Liver (tissue), 9 donors: Measurements from ENCODE around the gene PLCD1. TPM values are rescaled to one million over a fixed set of nuclear protein-coding genes. Genes with fewer than 3 reads are reported as not detected.
"Not testable (repeated sequence)": the region's sequence is repeated elsewhere in the genome, so short reads cannot be mapped to it uniquely, and the experiment has no call there.

Experiments
- DNase-seq: peaks from one replicate; pipeline ENCODE4 v3.0.0-alpha.2; 2017; ENCODE audit warnings: low spot score
- H3K27ac ChIP-seq, 2 donors: one replicate each; pipeline ENCODE4 v1.7.0; 2013; ENCODE audit warnings: inconsistent platforms in 2 of 2, low read length in 2 of 2, control low read depth in 1 of 2, low read depth in 1 of 2, mild to moderate bottlenecking in 1 of 2
- H3K27me3 ChIP-seq, 4 donors: one replicate each; pipeline versions ENCODE4 v1.6.1 to v1.7.0; 2013; ENCODE audit warnings: low read length in 3 of 4, inconsistent platforms in 1 of 4, mild to moderate bottlenecking in 1 of 4, moderate library complexity in 1 of 4; ENCODE audit not compliant: control insufficient read depth in 4 of 4, insufficient read depth in 4 of 4
- H3K36me3 ChIP-seq, 4 donors: one replicate each; pipeline versions ENCODE4 v1.6.1 to v1.7.0; 2013; ENCODE audit warnings: low read length in 3 of 4, mild to moderate bottlenecking in 3 of 4, low read depth in 1 of 4, moderate library complexity in 1 of 4; ENCODE audit not compliant: control insufficient read depth in 4 of 4, insufficient read depth in 3 of 4
- H3K4me1 ChIP-seq, 4 donors: one replicate each; pipeline versions ENCODE4 v1.6.1 to v1.7.0; 2013; ENCODE audit warnings: low read length in 3 of 4, mild to moderate bottlenecking in 3 of 4, moderate library complexity in 1 of 4; ENCODE audit not compliant: control insufficient read depth in 4 of 4, insufficient read depth in 4 of 4
- H3K4me3 ChIP-seq, 3 donors: one replicate each; pipeline versions ENCODE4 v1.6.1 to v1.7.0; 2013; ENCODE audit warnings: low read length in 3 of 3, control low read depth in 1 of 3, low read depth in 1 of 3, mild to moderate bottlenecking in 1 of 3
- H3K9ac ChIP-seq, 2 donors: one replicate each; pipeline ENCODE4 v1.7.0; 2013; ENCODE audit warnings: low read length in 2 of 2, mild to moderate bottlenecking in 2 of 2, moderate library complexity in 2 of 2, control low read depth in 1 of 2, low read depth in 1 of 2
- H3K9me3 ChIP-seq, 4 donors: one replicate each; pipeline versions ENCODE4 v1.6.1 to v1.7.0; 2013; ENCODE audit warnings: low read length in 3 of 4; ENCODE audit not compliant: control insufficient read depth in 4 of 4
- EGR1 ChIP-seq, 2 donors: IDR thresholded peaks; 2 replicates each; pipeline ENCODE4 v1.6.1; 2016 to 2018; ENCODE audit warnings: antibody characterized with exemption in 2 of 2, low read depth in 2 of 2
- FOXA1 ChIP-seq: IDR thresholded peaks from 2 replicates; pipeline ENCODE4 v1.6.1; 2016; ENCODE audit warnings: antibody characterized with exemption
- FOXA2 ChIP-seq: IDR thresholded peaks from 2 replicates; pipeline ENCODE4 v1.6.1; 2016; ENCODE audit warnings: antibody characterized with exemption
- GABPA ChIP-seq, 2 donors: IDR thresholded peaks in 1 of 2; conservative IDR thresholded peaks in 1 of 2; 2 replicates each; pipeline ENCODE4 v1.6.1; 2016; ENCODE audit warnings: antibody characterized with exemption in 2 of 2, mild to moderate bottlenecking in 1 of 2, moderate library complexity in 1 of 2
- HNF4A ChIP-seq, 2 donors: conservative IDR thresholded peaks; 2 replicates each; pipeline ENCODE4 v1.6.1; 2016; ENCODE audit warnings: antibody characterized with exemption in 2 of 2, mild to moderate bottlenecking in 2 of 2
- HNF4G ChIP-seq: IDR thresholded peaks from 2 replicates; pipeline ENCODE4 v1.6.1; 2016; ENCODE audit warnings: antibody characterized with exemption
- JUND ChIP-seq, 2 donors: IDR thresholded peaks; 2 replicates each; pipeline ENCODE4 v1.6.1; 2016; ENCODE audit warnings: antibody characterized with exemption in 2 of 2
- MAX ChIP-seq: IDR thresholded peaks from 2 replicates; pipeline ENCODE4 v1.6.1; 2016; ENCODE audit warnings: antibody characterized with exemption
- NR2F2 ChIP-seq: IDR thresholded peaks from 2 replicates; pipeline ENCODE4 v1.6.1; 2016; ENCODE audit warnings: antibody characterized with exemption
- RAD21 ChIP-seq, 2 donors: IDR thresholded peaks; 2 replicates each; pipeline ENCODE4 v1.6.1; 2016; ENCODE audit warnings: antibody characterized with exemption in 2 of 2, mild to moderate bottlenecking in 2 of 2
- REST ChIP-seq: IDR thresholded peaks from 2 replicates; pipeline ENCODE4 v1.6.1; 2016; ENCODE audit warnings: antibody characterized with exemption, mild to moderate bottlenecking
- RXRA ChIP-seq, 2 donors: IDR thresholded peaks; 2 replicates each; pipeline ENCODE4 v1.6.1; 2017 to 2018; ENCODE audit warnings: antibody characterized with exemption in 2 of 2, mild to moderate bottlenecking in 1 of 2
- SP1 ChIP-seq: IDR thresholded peaks from 2 replicates; pipeline ENCODE4 v1.6.1; 2018; ENCODE audit warnings: antibody characterized with exemption, mild to moderate bottlenecking
- TAF1 ChIP-seq: conservative IDR thresholded peaks from 2 replicates; pipeline ENCODE4 v1.6.1; 2016; ENCODE audit warnings: antibody characterized with exemption, mild to moderate bottlenecking
- YY1 ChIP-seq: IDR thresholded peaks from 2 replicates; pipeline ENCODE4 v1.6.1; 2016; ENCODE audit warnings: antibody characterized with exemption, mild to moderate bottlenecking
- ZBTB33 ChIP-seq: IDR thresholded peaks from 2 replicates; pipeline ENCODE4 v1.6.1; 2016; ENCODE audit warnings: antibody characterized with exemption
- WGBS: extraction: QIAGEN DNeasy Blood & Tissue Kit; methylation state at CpG from one replicate; pipeline ENCODE4 v1.1.7; 2013; 5-methylcytosine and 5-hydroxymethylcytosine counted together
- polyA plus RNA-seq, 2 donors: library from polyadenylated mRNA; stranded (reverse) in 1 of 2; unstranded in 1 of 2; fragments of 200-250 nt in 1 of 2; fragments of >200 nt in 1 of 2; fragmentation: Nextera tagmentation in 1 of 2; extraction: Ambion mirVana in 1 of 2; gene quantifications; one replicate each; pipeline versions ENCODE4 v1.2.1 to v1.2.3, GENCODE V29; 2013 to 2015
- total RNA-seq, 2 donors: library from RNA; depleted of rRNA; stranded (reverse); fragments of >200 nt; gene quantifications; one replicate each; pipeline ENCODE4 v1.2.3, GENCODE V29; 2014
- TF ChIP-seq, protein P1 (sequence below): fragments of 150-350 bp; IDR thresholded peaks from 2 replicates; pipeline ENCODE4 v1.5.1; 2017; ENCODE audit warnings: improper control_type of control experiment, low read depth, low read length; ENCODE audit not compliant: missing input control
- TF ChIP-seq, protein P2 (sequence below): IDR thresholded peaks from 2 replicates; pipeline ENCODE4 v1.6.1; 2016; ENCODE audit warnings: antibody characterized with exemption
- donor health status: healthy.
- donor health status: healthy.
- donor health status: healthy.
- donor health status: healthy.
- donor health status: healthy.

Gene PLCD1
- total and polyA plus RNA-seq, 4 donors = 6.7 to 10.5 (median 9.1) TPM

- TF ChIP-seq YY1 = no peak
- TF ChIP-seq EGR1 (IDR thresholded peaks at IDR 0.05; ENCODE audit: low read depth in 2 of 2) = no peak
- TF ChIP-seq TAF1 = no peak
- H3K27ac ChIP-seq = no peak overlapping the region
- no peaks in the 10 kb centered on the region for H3K9me3 ChIP-seq
- WGBS = 91% methylated on average over 6 of the region's 6 CpGs
- H3K4me1 ChIP-seq = peaks cover 0 to 3% (median 2%) of the 10 kb centered on the region in 4 donors
- H3K36me3 ChIP-seq = no peaks in the 10 kb centered on the region
- no peak for DNase-seq
- no peaks in the 10 kb centered on the region for H3K27me3 ChIP-seq
- no peak overlapping the region for H3K9ac ChIP-seq
- H3K4me3 ChIP-seq = no peak overlapping the region
Observed at GRCh38 chr3:38067508-38068233, 38.2 kb upstream of the PLCD1 start.

- 96% methylated on average over 28 of the region's 32 CpGs for WGBS
- DNase-seq, H3K27ac ChIP-seq, H3K9me3 ChIP-seq, H3K9ac ChIP-seq, H3K27me3 ChIP-seq, H3K4me1 ChIP-seq, H3K36me3 ChIP-seq, H3K4me3 ChIP-seq: not testable (repeated sequence)
Observed at GRCh38 chr3:38064453-38064852, 35.0 kb upstream of the PLCD1 start.

- Histone ChIP-seq H3K9me3 (no peaks in the 10 kb centered on the region), H3K4me3 (no peak overlapping the region), H3K27ac (no peak overlapping the region), H3K9ac (no peak overlapping the region), H3K4me1 (peaks cover 0 to 6% (median 4%) of the 10 kb centered on the region in 4 donors), H3K27me3 (no peaks in the 10 kb centered on the region), H3K36me3 (no peaks in the 10 kb centered on the region)
- TF ChIP-seq, protein P1, sequence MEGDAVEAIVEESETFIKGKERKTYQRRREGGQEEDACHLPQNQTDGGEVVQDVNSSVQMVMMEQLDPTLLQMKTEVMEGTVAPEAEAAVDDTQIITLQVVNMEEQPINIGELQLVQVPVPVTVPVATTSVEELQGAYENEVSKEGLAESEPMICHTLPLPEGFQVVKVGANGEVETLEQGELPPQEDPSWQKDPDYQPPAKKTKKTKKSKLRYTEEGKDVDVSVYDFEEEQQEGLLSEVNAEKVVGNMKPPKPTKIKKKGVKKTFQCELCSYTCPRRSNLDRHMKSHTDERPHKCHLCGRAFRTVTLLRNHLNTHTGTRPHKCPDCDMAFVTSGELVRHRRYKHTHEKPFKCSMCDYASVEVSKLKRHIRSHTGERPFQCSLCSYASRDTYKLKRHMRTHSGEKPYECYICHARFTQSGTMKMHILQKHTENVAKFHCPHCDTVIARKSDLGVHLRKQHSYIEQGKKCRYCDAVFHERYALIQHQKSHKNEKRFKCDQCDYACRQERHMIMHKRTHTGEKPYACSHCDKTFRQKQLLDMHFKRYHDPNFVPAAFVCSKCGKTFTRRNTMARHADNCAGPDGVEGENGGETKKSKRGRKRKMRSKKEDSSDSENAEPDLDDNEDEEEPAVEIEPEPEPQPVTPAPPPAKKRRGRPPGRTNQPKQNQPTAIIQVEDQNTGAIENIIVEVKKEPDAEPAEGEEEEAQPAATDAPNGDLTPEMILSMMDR = no peak
- no peak for TF ChIP-seq TAF1
- no peak for TF ChIP-seq REST
- TF ChIP-seq RAD21 (IDR thresholded peaks at IDR 0.05) = no peak
- TF ChIP-seq, protein P2, sequence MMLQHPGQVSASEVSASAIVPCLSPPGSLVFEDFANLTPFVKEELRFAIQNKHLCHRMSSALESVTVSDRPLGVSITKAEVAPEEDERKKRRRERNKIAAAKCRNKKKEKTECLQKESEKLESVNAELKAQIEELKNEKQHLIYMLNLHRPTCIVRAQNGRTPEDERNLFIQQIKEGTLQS = no peak
- peak; percentile 67 for TF ChIP-seq NR2F2
- TF ChIP-seq JUND (IDR thresholded peaks at IDR 0.05) = peak in 1 of 2 donors; percentile 25
- TF ChIP-seq ZBTB33 = no peak
- peak; percentile 55 for TF ChIP-seq FOXA2
- peak; percentile 73 for TF ChIP-seq HNF4G
- no peak for TF ChIP-seq YY1
- peak; percentile 19 for TF ChIP-seq FOXA1
- TF ChIP-seq EGR1 (IDR thresholded peaks at IDR 0.05; ENCODE audit: low read depth in 2 of 2) = no peak
- no peak for TF ChIP-seq GABPA (IDR thresholded peaks at IDR 0.05 in 1 of 2, conservative IDR thresholded peaks at IDR 0.05 in 1 of 2)
- peak; percentile 77 to 92 for TF ChIP-seq HNF4A (conservative IDR thresholded peaks at IDR 0.05)
- peak; percentile 69 to 85 for TF ChIP-seq RXRA (IDR thresholded peaks at IDR 0.05)
- TF ChIP-seq SP1 = peak; percentile 75
- no peak for TF ChIP-seq MAX
- DNase-seq = no peak
- WGBS = 39% methylated on average over 2 of the region's 2 CpGs
Observed at GRCh38 chr3:38062809-38063208, 33.4 kb upstream of the PLCD1 start.
